H1 (cell line): ENCODE data around the gene NME4. TPM values are rescaled to one million over a fixed set of nuclear protein-coding genes. Genes with fewer than 3 reads are reported as not detected.

ENCODE experiments used
- CTCF ChIA-PET: fragments of 300-600 bp; sonication (Branson Sonifier 250); formaldehyde crosslinking; loops from one replicate; lab custom pipeline; 2021; ENCODE audit not compliant: partially characterized antibody; lab: Charles Lee
- POLR2A ChIA-PET: fragments of 300-600 bp; sonication (Branson Sonifier 250); formaldehyde crosslinking; loops from one replicate; lab custom pipeline; 2021; ENCODE audit warnings: inconsistent platforms; ENCODE audit not compliant: partially characterized antibody; lab: Charles Lee
- DNase-seq, 2 experiments: peaks; one replicate each; pipeline versions ENCODE4 v3.0.0 to v3.0.0-alpha.2; 2010 to 2022; ENCODE audit warnings: low spot score in 2 of 2, low read depth in 1 of 2, mixed read lengths in 1 of 2
- FAIRE-seq: peaks from 2 replicates; lab custom pipeline; 2011; peaks lifted over from hg19 to GRCh38; lab: Jason Lieb, UNC
- H2AFZ ChIP-seq: 2 replicates; pipeline ENCODE4 v1.8.1; 2012; ENCODE audit warnings: low read length, inconsistent platforms
- H2AK5ac ChIP-seq: 2 replicates; pipeline ENCODE4 v1.6.1; 2013; ENCODE audit warnings: low read depth, low read length
- H2BK120ac ChIP-seq: replicated peaks from 2 replicates; pipeline ENCODE3; 2013; ENCODE audit warnings: low read depth, low read length, inconsistent platforms
- H2BK12ac ChIP-seq: 2 replicates; pipeline ENCODE4 v1.6.1; 2013; ENCODE audit warnings: low read depth, low read length
- H2BK15ac ChIP-seq: 2 replicates; pipeline ENCODE4 v1.6.1; 2013; ENCODE audit warnings: low read length
- H2BK20ac ChIP-seq: 2 replicates; pipeline ENCODE4 v1.6.1; 2013; ENCODE audit warnings: low read length
- H2BK5ac ChIP-seq: 2 replicates; pipeline ENCODE4 v1.6.1; 2013; ENCODE audit warnings: low read depth, low read length
- H3K14ac ChIP-seq: 2 replicates; pipeline ENCODE4 v1.6.1; 2013; ENCODE audit warnings: inconsistent platforms; ENCODE audit not compliant: insufficient read length
- H3K18ac ChIP-seq: 2 replicates; pipeline ENCODE4 v1.6.1; 2013; ENCODE audit warnings: low read length; ENCODE audit errors: extremely low read depth
- H3K23ac ChIP-seq: 2 replicates; pipeline ENCODE4 v1.6.1; 2013; ENCODE audit warnings: inconsistent platforms; ENCODE audit not compliant: insufficient read length
- H3K23me2 ChIP-seq: 2 replicates; pipeline ENCODE4 v1.6.1; 2013; ENCODE audit warnings: low read depth, low read length
- H3K27ac ChIP-seq: 2 replicates; pipeline ENCODE4 v1.6.1; 2011; ENCODE audit warnings: low read depth, low read length, inconsistent platforms
- H3K27me3 ChIP-seq, 4 experiments: replicated peaks in 1 of 4; 1 replicate in 1 of 4; 2 replicates in 3 of 4; pipeline versions ENCODE4 v1.6.1 to v1.8.1; 2011 to 2013; ENCODE audit warnings: low read length in 3 of 4, mild to moderate bottlenecking in 3 of 4, inconsistent platforms in 2 of 4, mixed read lengths in 2 of 4, moderate library complexity in 1 of 4; ENCODE audit not compliant: control insufficient read depth in 3 of 4, insufficient read depth in 3 of 4; ENCODE audit errors: extremely low read depth in 1 of 4
- H3K36me3 ChIP-seq, 4 experiments: 2 replicates each; pipeline versions ENCODE4 v1.6.1 to v1.8.1; 2011 to 2013; ENCODE audit warnings: mild to moderate bottlenecking in 4 of 4, low read length in 3 of 4, moderate library complexity in 2 of 4, control low read depth in 1 of 4, inconsistent platforms in 1 of 4; ENCODE audit not compliant: insufficient read depth in 4 of 4, control insufficient read depth in 2 of 4
- H3K4ac ChIP-seq: replicated peaks from 2 replicates; pipeline ENCODE3; 2013; ENCODE audit warnings: low read length, low read depth, mixed read lengths, inconsistent platforms; ENCODE audit not compliant: insufficient read length
- H3K4me1 ChIP-seq, 4 experiments: replicated peaks in 1 of 4; 1 replicate in 1 of 4; 2 replicates in 3 of 4; pipeline versions ENCODE4 v1.6.1 to v1.8.1; 2011 to 2013; ENCODE audit warnings: low read length in 3 of 4, inconsistent platforms in 2 of 4, mixed read lengths in 1 of 4; ENCODE audit not compliant: insufficient read depth in 4 of 4, control insufficient read depth in 3 of 4
- H3K4me2 ChIP-seq, 2 experiments: 2 replicates each; pipeline versions ENCODE4 v1.6.1 to v1.8.1; 2011 to 2013; ENCODE audit warnings: low read depth in 2 of 2, low read length in 2 of 2, control low read depth in 1 of 2, inconsistent platforms in 1 of 2, mild to moderate bottlenecking in 1 of 2; ENCODE audit not compliant: insufficient read depth in 1 of 2
- H3K4me3 ChIP-seq, 4 experiments: fragments of 200-600, 300-600 bp in 1 of 4; sonication (generic), shearing (Covaris generic), sonication (Bioruptor Twin) in 1 of 4; 2 replicates each; pipeline versions ENCODE4 v1.5.1 to v1.8.1; 2011 to 2016; ENCODE audit warnings: low read length in 4 of 4, low read depth in 3 of 4, control low read depth in 2 of 4, inconsistent platforms in 2 of 4, mild to moderate bottlenecking in 2 of 4, mixed read lengths in 1 of 4, moderate library complexity in 1 of 4; ENCODE audit not compliant: insufficient read depth in 2 of 4; ENCODE audit errors: extremely low read depth in 1 of 4
- H3K56ac ChIP-seq: replicated peaks from 2 replicates; pipeline ENCODE3; 2013; ENCODE audit warnings: low read depth, mild to moderate bottlenecking, mixed read lengths, low read length, inconsistent platforms; ENCODE audit not compliant: insufficient read length
- H3K79me1 ChIP-seq: 2 replicates; pipeline ENCODE4 v1.6.1; 2013; ENCODE audit warnings: low read depth, low read length, control low read depth
- H3K79me2 ChIP-seq, 2 experiments: 2 replicates each; pipeline versions ENCODE4 v1.6.1 to v1.8.1; 2012 to 2013; ENCODE audit warnings: low read length in 2 of 2, mild to moderate bottlenecking in 2 of 2, inconsistent platforms in 1 of 2; ENCODE audit not compliant: insufficient read depth in 2 of 2, control insufficient read depth in 1 of 2
- H3K9ac ChIP-seq, 4 experiments: replicated peaks in 1 of 4; 1 replicate in 1 of 4; 2 replicates in 3 of 4; pipeline versions ENCODE4 v1.6.1 to v1.8.1; 2011 to 2013; ENCODE audit warnings: low read depth in 3 of 4, low read length in 3 of 4, control low read depth in 2 of 4, mild to moderate bottlenecking in 2 of 4, moderate library complexity in 2 of 4, inconsistent platforms in 1 of 4; ENCODE audit errors: extremely low read depth in 1 of 4
- H3K9me3 ChIP-seq, 2 experiments: 2 replicates each; pipeline versions ENCODE4 v1.6.1 to v1.8.1; 2012 to 2013; ENCODE audit warnings: mild to moderate bottlenecking in 2 of 2, moderate library complexity in 2 of 2, control low read depth in 1 of 2, inconsistent platforms in 1 of 2, low read depth in 1 of 2, low read length in 1 of 2, mixed read lengths in 1 of 2; ENCODE audit not compliant: insufficient read depth in 2 of 2
- H4K20me1 ChIP-seq, 2 experiments: replicated peaks in 1 of 2; 2 replicates each; pipeline versions ENCODE3 to v1.8.1; 2011 to 2013; ENCODE audit warnings: inconsistent platforms in 2 of 2, low read length in 2 of 2, mild to moderate bottlenecking in 1 of 2; ENCODE audit not compliant: insufficient read depth in 2 of 2, control insufficient read depth in 1 of 2
- H4K5ac ChIP-seq: 2 replicates; pipeline ENCODE4 v1.6.1; 2013; ENCODE audit warnings: low read length, low read depth, mixed read lengths, inconsistent platforms; ENCODE audit not compliant: insufficient read length
- H4K8ac ChIP-seq: 2 replicates; pipeline ENCODE4 v1.8.0; 2013; ENCODE audit warnings: mild to moderate bottlenecking, moderate library complexity, low read length, inconsistent platforms; ENCODE audit not compliant: insufficient read depth; ENCODE audit errors: extremely low read depth
- H4K91ac ChIP-seq: replicated peaks from 2 replicates; pipeline ENCODE3; 2013; ENCODE audit warnings: low read length, mixed read lengths, inconsistent platforms; ENCODE audit not compliant: insufficient read length
- CREB1 ChIP-seq: IDR thresholded peaks from 2 replicates; pipeline ENCODE4 v1.6.1; 2012; ENCODE audit warnings: inconsistent platforms
- POLR2A ChIP-seq, 2 experiments: IDR thresholded peaks; 1 replicate in 1 of 2; 2 replicates in 1 of 2; pipeline ENCODE4 v1.6.1; 2011; ENCODE audit warnings: low read depth in 2 of 2, low read length in 2 of 2, mild to moderate bottlenecking in 2 of 2; ENCODE audit errors: control extremely low read depth in 1 of 2
- RNF2 ChIP-seq: fragments of 200-900, 300-1000 bp; sonication (generic); IDR thresholded peaks from 2 replicates; pipeline ENCODE4 v1.7.1; 2016; ENCODE audit warnings: borderline replicate concordance, low read depth, mild to moderate bottlenecking, antibody characterized with exemption, low read length; ENCODE audit not compliant: poor library complexity, severe bottlenecking; ENCODE audit errors: missing control alignments
- SIN3A ChIP-seq, 2 experiments: IDR thresholded peaks in 1 of 2; conservative IDR thresholded peaks in 1 of 2; 2 replicates each; pipeline ENCODE4 v1.6.1; 2011 to 2012; ENCODE audit warnings: low read length in 2 of 2, improper control_type of control experiment in 1 of 2, low read depth in 1 of 2, mild to moderate bottlenecking in 1 of 2
- SP1 ChIP-seq: IDR thresholded peaks from 2 replicates; pipeline ENCODE4 v1.6.1; 2011; ENCODE audit warnings: low read depth, low read length
- WGBS, 2 experiments: shearing (Covaris generic) in 1 of 2; methylation state at CpG; one replicate each; pipeline versions ENCODE4 v1.1.6 to v1.1.7; 2013 to 2015; ENCODE audit warnings: low lambda C conversion rate in 2 of 2, mixed read lengths in 2 of 2, inconsistent platforms in 1 of 2, low coverage in 1 of 2, missing lambda C conversion rate in 1 of 2; ENCODE audit not compliant: insufficient replicate concordance in 2 of 2, insufficient coverage in 1 of 2, insufficient read length in 1 of 2; ENCODE audit errors: extremely low coverage in 1 of 2, missing lambda C conversion rate in 1 of 2; 5-methylcytosine and 5-hydroxymethylcytosine counted together
- polyA plus RNA-seq, 7 experiments: library from polyadenylated mRNA; depleted of rRNA in 3 of 7; stranded (reverse) in 5 of 7; unstranded in 2 of 7; fragments of >200 nt in 5 of 7; fragments of 200-250 nt in 2 of 7; gene quantifications; 1 replicate in 5 of 7; 2 replicates in 1 of 7; 4 replicates in 1 of 7; pipeline versions ENCODE4 v1.2.1 to v1.2.3, GENCODE V29; 2011 to 2013; ENCODE audit warnings: missing spikeins in 2 of 7, mixed read lengths in 2 of 7
- total RNA-seq: library from RNA; stranded (reverse); fragmentation: NEBNext Ultra II Directional; extraction: Animal tissue kit (Norgen Biotek cat#: 25700); gene quantifications from 2 replicates; pipeline ENCODE4 v1.2.1, GENCODE V29; 2021
- TF ChIP-seq, protein P1 (sequence below): IDR thresholded peaks from 2 replicates; pipeline ENCODE4 v1.6.1; 2012; ENCODE audit warnings: inconsistent platforms
- TF ChIP-seq, protein P2 (sequence below): IDR thresholded peaks from 2 replicates; pipeline ENCODE4 v1.6.1; 2012; ENCODE audit warnings: inconsistent platforms

The NME4 gene
- total and polyA plus RNA-seq, 2 of the 8 experiments (the other 6 are each of a cell fraction or from before 2014, with no cell fraction given), result 408 to 863 TPM

DNA sequence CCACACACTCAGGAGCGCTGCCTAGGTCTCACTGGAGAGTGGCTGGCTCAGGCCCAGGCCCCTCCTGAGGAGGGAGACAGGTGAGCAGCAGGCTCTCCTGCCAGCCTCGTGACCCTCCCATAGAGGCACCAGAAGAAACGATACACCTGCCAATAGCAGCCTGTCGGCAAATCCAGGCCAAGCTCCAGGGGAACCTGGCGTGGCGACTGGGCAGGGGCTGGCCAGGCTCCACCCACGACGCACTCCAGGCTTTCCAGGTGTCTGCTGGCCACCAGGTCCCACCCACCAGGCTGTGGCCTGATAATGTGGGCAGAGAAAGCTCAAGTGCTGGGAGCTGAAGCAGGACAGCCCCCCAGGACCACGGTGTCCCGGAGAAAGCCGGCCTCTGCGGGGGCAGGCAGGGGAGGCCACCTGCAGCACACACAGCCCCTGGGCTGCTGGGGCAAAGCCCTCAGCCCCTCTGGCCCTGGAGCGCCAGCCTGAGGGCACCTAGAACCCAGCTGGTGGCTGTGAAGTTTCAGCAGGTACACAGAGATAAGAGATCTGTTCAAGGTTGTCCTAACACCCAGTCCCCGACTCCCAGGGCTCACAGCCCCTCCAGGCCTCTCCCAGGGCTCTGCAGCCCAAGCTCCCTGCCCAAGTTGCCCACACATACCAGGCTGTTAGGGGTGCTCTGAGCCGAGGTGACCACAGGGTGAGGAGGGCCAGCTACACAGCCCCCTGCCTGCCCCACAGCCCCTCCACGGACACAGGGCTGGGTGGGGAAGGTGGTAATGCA is 17.6 kb upstream of the NME4 start:
- Histone ChIP-seq H3K9ac (no peak overlapping the region; a peak in 1 of 7 replicates), H3K14ac (no peak overlapping the region), H3K23me2 (peaks cover 13% of the 10 kb centered on the region), H3K4me1 (peaks cover 8 to 30% (median 19%) of the 10 kb centered on the region in 4 experiments), H4K5ac (peak overlapping the region; percentile 68), H3K4me2 (peak overlapping the region; percentile 51 to 68), H2AFZ (no peak overlapping the region), H3K36me3 (peaks cover 8 to 32% (median 13%) of the 10 kb centered on the region in 4 experiments; a peak in 7 of 8 replicates), H2BK15ac (peak overlapping the region; percentile 81; the same call in 1 of the 2 replicates), H2AK5ac (peak overlapping the region; percentile 95; the same call in 1 of the 2 replicates), H3K23ac (no peak overlapping the region), H2BK12ac (peak overlapping the region; percentile 60; the same call in 1 of the 2 replicates), H2BK120ac (no peak overlapping the region), H4K91ac (peak overlapping the region; percentile 4), H3K79me1 (peaks cover 4% of the 10 kb centered on the region; the same call in 1 of the 2 replicates), H3K27ac (no peak overlapping the region), H3K79me2 (peaks cover 0 to 24% of the 10 kb centered on the region in 2 experiments; a peak in 2 of 4 replicates), H2BK20ac (no peak overlapping the region), H3K18ac (0 out of 2 replicates have a peak overlapping the region, but pooled peaks have one; percentile 71), H3K27me3 (peaks cover 0 to 3% (median under 1%) of the 10 kb centered on the region in 4 experiments; a peak in 2 of 7 replicates), H4K20me1 (peaks cover 15 to 30% of the 10 kb centered on the region in 2 experiments), H3K4me3 (peak overlapping the region in 2 of 4 experiments; percentile 5 to 19; a peak in 3 of 8 replicates), H3K9me3 (no peaks in the 10 kb centered on the region), H2BK5ac (peak overlapping the region; percentile 20; the same call in 1 of the 2 replicates), H3K4ac (peak overlapping the region; percentile 2), H4K8ac (peak overlapping the region; percentile 80), H3K56ac (no peak overlapping the region)
- FAIRE-seq, result peak; percentile 7
- ChIA-PET POLR2A (interaction anchor here (0.6 to 3.0 kb wide), 8 partner anchors 9 to 326 kb away, joined by 3 to 22 read pairs (median 5); partner anchors contain the start of genes DECR2, MRPL28, POLR3K and RAB11FIP3), CTCF (interaction anchor here (0.9 to 1.5 kb wide), 3 partner anchors 12 to 17 kb away, joined by 3 to 6 read pairs (median 3); no protein-coding TSS in a partner anchor)
- WGBS, 2 experiments, result 50% methylated on average over 15 of the region's 16 CpGs; no CpG with 5 or more reads in 1 of the 2 experiments
- peak; percentile 69 to 84 for DNase-seq
- TF ChIP-seq SP1 (peak; percentile 89), RNF2 (no peak), CREB1 (peak; percentile 54), SIN3A (conservative IDR thresholded peaks at IDR 0.05 in 1 of 2, IDR thresholded peaks at IDR 0.05 in 1 of 2; ENCODE audit: low read depth in 1 of 2, low read length in 2 of 2) (no peak), POLR2A (IDR thresholded peaks at IDR 0.05; ENCODE audit: control extremely low read depth in 1 of 2, low read depth in 2 of 2, low read length in 2 of 2) (0 out of 3 replicates have a peak, but pooled peaks of 1 of the 2 experiments have one; percentile 7)
- TF ChIP-seq, protein P1, sequence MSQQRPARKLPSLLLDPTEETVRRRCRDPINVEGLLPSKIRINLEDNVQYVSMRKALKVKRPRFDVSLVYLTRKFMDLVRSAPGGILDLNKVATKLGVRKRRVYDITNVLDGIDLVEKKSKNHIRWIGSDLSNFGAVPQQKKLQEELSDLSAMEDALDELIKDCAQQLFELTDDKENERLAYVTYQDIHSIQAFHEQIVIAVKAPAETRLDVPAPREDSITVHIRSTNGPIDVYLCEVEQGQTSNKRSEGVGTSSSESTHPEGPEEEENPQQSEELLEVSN, result 0 out of 2 replicates have a peak, but pooled peaks have one; percentile 24
- TF ChIP-seq, protein P2, sequence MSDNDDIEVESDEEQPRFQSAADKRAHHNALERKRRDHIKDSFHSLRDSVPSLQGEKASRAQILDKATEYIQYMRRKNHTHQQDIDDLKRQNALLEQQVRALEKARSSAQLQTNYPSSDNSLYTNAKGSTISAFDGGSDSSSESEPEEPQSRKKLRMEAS, result peak; percentile 42; the same call in 1 of the 2 replicates
